ENCODE results near the gene RNASET2.
"Not testable (repeated sequence)": the region's sequence is repeated elsewhere in the genome, so short reads cannot be mapped to it uniquely, and the experiment has no call there.

The RNASET2 gene

GRCh38 chr6:166898910-166899309 lies 57.4 kb downstream of the RNASET2 start:
- no peak for TF ChIP-seq CTCF (IDR thresholded peaks at IDR 0.05; ENCODE audit: extremely low read depth, insufficient read depth, missing control alignments)
- in situ Hi-C loops (cut with MboI; ENCODE audit: low pct_unique_long_range_greater_than_20kb, low sequenced_read_pairs, unreplicated experiment): no loop called here

GRCh38 chr6:166894614-166895013 lies 61.7 kb downstream of the RNASET2 start:
- DNase-seq (ENCODE audit: low spot score); in situ Hi-C loops (cut with MboI; ENCODE audit: low pct_unique_long_range_greater_than_20kb, low sequenced_read_pairs, unreplicated experiment): not testable (repeated sequence)

More at GRCh38 chr6:166898910-166899309, 57.4 kb downstream of the RNASET2 start:
- DNase-seq (ENCODE audit: low spot score): no peak

DNA sequence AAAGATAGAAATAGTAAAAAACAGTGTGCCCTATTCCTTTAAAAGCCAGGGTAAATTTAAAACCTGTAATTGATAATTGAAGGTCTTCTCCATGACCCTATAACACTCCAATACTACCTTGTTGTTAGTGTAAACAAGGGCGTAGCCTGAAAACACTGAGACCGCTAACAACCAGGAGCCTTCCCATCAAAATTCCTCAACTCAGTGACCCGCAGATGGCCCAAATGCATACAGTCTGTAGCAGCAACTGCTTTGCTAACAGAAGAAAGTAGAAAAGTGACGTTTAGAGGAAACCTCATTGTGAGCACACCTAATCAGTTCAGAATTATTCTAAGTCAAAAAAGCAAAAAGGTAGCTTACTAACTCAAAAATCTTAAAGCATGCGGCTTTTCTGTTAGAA lies 63.9 kb downstream of the RNASET2 start:
- DNase-seq (ENCODE audit: low spot score); in situ Hi-C loops (cut with MboI; ENCODE audit: low pct_unique_long_range_greater_than_20kb, low sequenced_read_pairs, unreplicated experiment): not testable (repeated sequence)

- DNase-seq (ENCODE audit: low spot score); in situ Hi-C loops (cut with MboI; ENCODE audit: low pct_unique_long_range_greater_than_20kb, low sequenced_read_pairs, unreplicated experiment): not testable (repeated sequence)
These were observed 69.6 kb downstream of the RNASET2 start for GRCh38 chr6:166886773-166887172.

DNA sequence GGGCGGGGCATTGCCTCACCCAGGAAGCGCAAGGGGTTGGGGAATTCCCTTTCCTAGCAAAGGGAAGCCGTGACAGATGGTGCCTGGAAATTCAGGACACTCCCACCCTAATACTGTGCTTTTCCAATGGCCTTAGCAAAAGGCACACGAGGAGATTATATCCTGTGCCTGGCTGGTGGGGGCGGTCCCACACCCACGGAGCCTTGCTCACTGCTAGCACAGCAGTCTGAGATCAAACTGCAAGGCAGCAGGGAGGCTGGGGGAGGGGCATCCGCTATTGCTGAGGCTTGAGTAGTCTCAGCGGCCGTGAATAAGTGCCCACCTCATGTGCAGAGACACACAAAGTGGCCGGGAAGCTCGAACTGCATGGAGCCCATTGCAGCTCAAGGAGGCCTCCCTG lies 71.4 kb downstream of the RNASET2 start:
- in situ Hi-C loops (cut with MboI; ENCODE audit: low pct_unique_long_range_greater_than_20kb, low sequenced_read_pairs, unreplicated experiment); DNase-seq (ENCODE audit: low spot score): not testable (repeated sequence)

- no peak for TF ChIP-seq CTCF (IDR thresholded peaks at IDR 0.05; ENCODE audit: extremely low read depth, insufficient read depth, missing control alignments)
- in situ Hi-C loops (cut with MboI; ENCODE audit: low pct_unique_long_range_greater_than_20kb, low sequenced_read_pairs, unreplicated experiment): no loop called here
- DNase-seq (ENCODE audit: low spot score): no peak
These were observed 76.8 kb downstream of the RNASET2 start for GRCh38 chr6:166879594-166879993.
